ENCODE measurements around the gene TBC1D22A.

The TBC1D22A gene

DNA sequence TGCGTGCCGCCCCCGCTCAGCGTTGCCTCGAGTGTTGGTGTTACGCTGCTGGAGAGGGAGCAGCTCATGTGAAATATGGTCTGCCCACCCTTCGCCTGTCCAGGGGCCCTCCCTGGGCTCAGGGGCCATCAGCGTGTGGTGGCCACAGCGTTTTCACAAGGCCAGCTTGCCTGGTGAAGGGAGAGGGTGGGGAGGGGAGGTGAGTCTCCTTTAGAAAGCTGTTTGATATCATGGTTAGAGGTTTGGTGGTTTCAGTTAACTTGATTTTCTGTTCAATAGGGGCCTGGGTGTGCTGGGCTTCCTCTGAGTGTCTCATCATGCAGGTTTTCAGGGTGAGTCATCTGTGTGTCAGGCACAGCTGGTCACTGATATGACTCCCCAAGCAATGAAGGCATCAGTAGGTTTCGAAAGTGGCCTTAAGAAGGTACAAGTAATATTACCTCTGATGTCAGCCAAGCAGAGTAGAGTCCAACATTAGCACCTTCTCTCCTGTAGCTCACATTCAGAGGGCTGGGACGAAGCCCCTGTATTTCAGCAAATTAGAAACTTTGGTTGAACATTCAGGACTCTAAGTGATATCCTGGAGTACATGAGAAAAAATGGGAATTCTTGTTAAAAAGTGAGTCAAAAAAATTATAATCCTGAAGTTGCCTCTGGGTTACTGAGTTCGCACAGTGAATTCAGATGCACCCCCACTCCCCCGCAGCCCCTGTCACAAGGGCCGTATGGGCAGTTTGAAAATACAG, 172.5 kb downstream of the TBC1D22A start:
- no peak for DNase-seq (ENCODE audit: low spot score)

DNA sequence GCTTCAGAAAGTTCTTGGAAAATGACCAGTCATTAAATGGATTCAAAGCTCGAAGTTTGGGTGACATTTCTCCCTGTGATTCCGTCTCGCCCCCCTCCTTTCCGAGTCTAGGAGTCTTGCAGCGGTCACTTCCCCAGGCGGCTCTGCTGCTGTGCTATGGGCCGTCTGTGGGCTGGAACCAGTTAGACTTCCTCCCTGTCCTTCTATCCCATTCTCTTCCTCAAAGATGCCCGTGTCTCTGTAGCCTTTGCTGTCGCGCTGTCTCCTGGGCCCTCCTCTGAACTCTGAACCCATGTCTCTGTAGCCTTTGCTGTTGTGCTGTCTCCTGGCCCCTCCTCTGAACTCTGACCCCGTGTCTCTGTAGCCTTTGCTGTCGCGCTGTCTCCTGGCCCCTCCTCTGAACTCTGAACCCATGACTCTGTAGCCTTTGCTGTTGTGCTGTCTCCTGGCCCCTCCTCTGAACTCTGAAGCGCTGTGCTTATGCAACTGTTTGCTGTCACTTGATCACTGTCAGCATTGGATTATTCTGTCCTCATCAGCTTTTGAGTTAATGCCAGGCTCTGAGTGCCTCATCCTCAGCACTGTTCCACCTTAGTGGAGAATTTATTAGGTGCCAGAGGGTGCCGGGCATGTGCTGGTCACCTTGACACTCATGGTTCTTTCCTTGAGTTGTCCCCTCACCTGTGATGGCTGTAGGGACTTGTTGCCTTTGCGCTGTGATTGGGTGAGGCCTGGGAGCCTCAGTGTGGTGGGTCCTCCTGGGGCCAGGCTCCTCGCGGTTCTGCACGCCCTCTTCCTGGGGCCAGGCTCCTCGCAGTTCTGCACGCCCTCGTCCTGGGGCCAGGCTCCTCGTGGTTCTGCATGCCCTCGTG, 173.3 kb downstream of the TBC1D22A start:
- DNase-seq (ENCODE audit: low spot score) = no peak

DNA sequence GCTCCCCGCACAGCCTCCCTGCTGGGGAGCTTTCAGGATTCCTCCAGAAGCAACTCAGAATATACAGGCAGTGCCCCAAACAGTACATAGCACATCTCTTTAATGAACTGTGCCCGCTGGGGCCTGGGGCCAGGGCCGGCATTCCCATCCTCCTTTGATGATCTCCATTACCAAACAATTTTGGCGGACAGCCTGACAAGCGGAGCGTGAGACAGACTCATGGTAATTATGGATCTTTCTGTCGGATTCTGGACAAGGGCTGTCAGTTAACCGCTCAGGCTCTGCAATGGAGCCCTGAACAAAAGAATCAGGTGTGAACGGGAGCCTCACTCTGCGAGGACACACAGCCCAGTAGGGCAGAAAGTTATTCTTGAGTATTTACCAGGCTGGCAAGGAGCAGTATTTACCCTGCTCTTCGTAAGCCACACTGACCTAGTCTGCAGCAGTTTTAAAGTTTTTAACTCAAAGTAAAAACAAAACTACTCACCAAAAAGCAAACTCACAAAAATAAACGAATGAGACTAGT, 174.0 kb downstream of the TBC1D22A start:
- no peak for DNase-seq (ENCODE audit: low spot score)

- no peak for DNase-seq (ENCODE audit: low spot score)
These were observed 174.7 kb downstream of the TBC1D22A start for GRCh38 chr22:46937185-46937584.

GRCh38 chr22:46937939-46938338, 175.5 kb downstream of the TBC1D22A start:
- no peak for DNase-seq (ENCODE audit: low spot score)

- DNase-seq (ENCODE audit: low spot score) = no peak
These were observed 179.7 kb downstream of the TBC1D22A start for GRCh38 chr22:46941968-46942798.

DNA sequence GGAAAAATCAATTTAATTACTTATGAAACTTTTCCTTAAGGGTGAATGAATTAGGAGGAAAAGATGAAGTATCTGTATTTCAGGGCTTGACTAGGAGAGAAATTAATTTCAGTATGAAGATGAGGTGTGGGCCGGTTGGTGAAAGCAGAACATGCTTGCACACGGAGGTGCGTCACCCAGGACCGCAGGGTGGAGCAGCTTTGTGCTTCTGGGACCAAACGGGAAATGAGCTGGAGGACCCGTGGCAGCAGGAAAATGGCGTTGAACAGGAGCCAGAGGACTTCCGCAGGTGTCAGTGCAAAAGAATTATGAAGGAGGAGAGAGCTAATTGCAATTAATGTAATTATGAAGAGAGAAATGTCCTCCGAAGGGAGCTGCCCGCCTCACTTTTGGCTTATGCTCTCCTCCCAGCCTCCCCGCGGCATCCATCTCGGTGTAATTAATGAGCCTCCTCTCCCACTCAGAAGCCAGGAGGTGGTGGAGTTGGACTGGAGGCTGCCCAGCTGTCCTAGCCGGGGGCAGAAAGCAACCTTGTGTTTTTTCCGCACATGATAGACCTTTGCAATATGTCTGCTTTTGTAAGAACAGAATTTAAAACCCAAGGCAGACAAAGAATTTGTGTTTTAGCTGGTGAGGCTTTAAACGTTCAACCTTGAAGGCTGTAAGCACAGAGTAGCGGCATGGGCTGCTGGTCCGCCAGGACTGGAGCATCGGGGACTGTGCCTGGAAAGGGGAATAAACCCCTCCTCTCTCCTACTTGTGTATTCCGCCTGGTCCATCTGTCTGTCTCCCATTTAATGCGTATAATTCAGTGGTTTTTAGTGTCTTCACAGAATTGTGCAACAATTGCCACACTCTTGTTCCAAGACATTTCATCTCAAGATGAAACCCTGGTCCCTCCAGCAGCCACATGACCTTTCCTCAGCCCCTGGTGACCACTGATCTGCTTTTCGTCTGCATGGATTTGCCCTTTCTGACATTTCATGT, 180.6 kb downstream of the TBC1D22A start:
- DNase-seq (ENCODE audit: low spot score) = no peak

DNA sequence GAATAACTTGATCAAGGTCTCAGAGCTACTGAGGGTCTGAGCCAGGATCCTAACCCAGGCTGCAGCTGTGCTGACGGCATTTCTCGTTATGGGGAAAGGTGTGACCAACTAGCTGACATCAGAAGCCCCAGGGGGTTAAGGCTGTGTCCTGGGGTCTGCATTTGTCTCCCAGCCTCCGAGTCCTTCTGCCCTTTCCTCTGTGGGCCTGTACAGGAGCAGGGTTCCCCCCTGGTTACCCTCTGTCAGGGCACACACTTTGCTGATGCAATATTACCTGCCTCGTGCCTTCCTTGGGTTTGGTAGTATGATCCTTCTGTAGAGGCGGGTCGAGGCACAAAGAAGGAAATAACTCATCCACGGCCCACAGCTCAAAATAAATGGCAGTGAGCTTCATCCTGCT, 183.0 kb downstream of the TBC1D22A start:
- DNase-seq (ENCODE audit: low spot score) = no peak

DNA sequence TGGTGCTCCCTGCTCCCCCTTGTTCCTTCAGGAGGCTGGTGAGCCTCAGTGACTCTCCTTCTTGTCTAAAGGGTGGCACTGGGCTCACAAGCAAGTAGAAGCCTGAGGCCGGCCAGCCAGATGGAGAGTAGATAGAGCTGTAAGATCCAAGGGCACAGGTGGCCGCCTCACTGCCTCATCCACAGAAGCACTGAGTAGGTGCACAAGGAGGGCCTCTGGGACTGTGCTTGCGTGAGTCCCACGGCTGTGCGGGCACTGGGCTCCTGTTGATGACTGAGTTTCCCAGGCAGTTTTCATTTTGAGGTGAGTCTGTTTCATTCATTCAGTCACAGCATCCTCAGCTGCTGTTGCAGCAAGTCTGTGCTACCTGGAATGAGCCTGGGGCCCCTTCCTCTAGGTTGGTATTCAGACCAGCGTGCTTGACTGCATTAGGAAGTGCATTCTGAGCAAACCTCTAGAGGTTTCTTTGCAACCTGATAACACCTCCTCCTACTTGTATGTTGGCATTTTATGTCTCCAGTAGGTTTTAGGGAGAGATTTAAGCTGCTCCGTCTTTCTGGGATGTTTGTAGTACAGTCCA, 184.0 kb downstream of the TBC1D22A start:
- DNase-seq (ENCODE audit: low spot score) = no peak

DNA sequence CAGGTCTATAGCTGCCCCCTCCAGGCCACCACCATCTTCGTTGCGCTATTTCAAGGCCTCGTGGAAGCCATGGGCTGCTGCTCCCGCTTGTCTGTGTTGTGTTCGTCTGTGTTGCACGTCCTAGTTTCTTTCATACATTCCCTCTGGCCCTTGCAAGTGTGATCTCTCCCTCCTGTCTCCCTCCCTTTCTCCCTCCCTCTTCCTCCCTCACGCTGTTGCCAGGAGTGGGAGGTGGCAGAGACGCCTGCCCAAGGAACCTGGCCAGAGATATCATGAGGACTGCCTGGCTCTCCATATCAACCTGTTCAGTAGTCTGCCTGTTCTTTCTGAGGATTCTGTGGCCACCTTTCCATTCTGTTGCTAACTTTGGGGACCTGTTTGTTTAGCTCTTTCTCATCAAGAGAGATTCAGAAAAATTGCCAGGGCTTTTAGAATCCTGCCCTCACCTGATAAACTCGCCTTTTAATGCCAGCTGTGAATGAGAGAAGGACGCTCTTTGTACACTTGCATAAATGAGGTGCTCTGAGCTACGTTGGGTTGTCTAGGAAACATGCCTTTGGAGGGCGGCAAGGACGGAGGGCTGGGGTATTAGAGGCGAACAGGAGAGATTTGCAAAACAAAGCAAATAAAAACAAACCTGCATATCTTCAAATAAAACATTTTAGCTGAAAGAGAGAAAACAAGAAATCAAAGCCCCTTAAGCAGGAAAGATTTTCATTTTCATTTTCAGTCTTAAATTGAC, 185.2 kb downstream of the TBC1D22A start:
- no peak for DNase-seq (ENCODE audit: low spot score)

- DNase-seq (ENCODE audit: low spot score) = no peak
These were observed 186.1 kb downstream of the TBC1D22A start for GRCh38 chr22:46948411-46949144.

DNA sequence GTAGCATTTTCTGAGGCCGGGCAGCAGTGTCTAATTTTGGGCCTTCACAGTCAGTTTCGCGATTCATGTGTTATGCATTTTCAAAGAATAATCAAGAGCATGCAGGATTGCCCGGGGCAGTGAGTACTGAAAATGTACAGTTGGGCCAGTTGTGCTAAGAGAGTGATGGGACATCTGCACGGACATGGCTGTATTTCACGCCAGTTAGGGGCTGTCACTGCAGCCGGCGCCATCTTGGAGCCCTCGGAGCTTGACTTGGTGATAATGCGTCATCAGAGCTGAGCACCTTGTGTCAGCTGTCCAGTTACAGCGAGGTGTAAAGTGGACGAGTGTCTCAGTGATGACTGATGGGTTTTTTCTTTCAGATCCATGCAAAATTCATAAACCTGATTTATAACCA, 188.9 kb downstream of the TBC1D22A start:
- DNase-seq (ENCODE audit: low spot score) = no peak

DNA sequence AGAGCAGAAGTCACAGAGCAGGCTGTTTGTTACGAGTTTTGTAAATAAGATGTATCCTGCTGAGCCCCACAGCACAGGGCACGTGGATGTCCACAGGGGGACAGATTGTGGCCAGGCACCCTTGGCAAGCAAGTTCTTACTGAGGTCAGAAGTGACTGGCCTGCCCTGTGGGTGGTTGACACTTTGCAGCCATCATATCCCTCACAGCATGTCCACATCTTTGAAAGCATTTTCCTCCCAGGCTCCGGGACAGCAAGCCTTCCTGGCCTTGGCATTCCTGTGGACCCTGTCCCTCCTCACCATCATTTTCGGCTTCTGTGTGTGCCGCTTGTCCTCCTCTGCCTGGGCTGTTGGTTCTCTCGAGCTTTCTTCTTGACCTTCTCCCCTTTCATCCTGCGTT, 189.5 kb downstream of the TBC1D22A start:
- no peak for DNase-seq (ENCODE audit: low spot score)

- DNase-seq (ENCODE audit: low spot score) = no peak
These were observed 191.7 kb downstream of the TBC1D22A start for GRCh38 chr22:46953968-46954765.

GRCh38 chr22:46954781-46955180, 192.3 kb downstream of the TBC1D22A start:
- no peak for DNase-seq (ENCODE audit: low spot score)

GRCh38 chr22:46956498-46957215, 194.2 kb downstream of the TBC1D22A start:
- DNase-seq (ENCODE audit: low spot score) = no peak

- DNase-seq (ENCODE audit: low spot score) = no peak
These were observed 195.1 kb downstream of the TBC1D22A start for GRCh38 chr22:46957521-46957920.

DNA sequence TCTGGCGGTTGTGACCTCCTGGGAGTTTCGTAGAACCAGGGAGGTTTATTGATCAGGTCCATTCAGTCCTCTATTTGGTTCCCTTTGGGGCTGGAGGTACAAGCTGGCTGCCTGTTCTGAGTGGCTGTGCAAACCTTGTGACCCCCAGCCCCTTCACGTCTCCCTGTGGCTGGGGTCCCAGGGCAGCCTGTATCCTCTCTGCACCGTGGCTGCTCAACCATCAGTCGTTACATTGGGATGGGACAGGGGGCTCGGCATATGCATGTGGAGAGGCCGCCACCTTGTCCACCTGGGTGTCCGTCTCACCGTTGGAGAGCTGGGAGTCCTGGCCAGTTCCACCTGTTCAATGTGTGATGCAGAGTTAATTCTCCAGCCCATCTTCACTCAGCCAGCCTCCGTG, 195.7 kb downstream of the TBC1D22A start:
- no peak for DNase-seq (ENCODE audit: low spot score)

Measured in putamen (tissue), 1 donor.